ENCODE data around the gene SLC16A4.

- TF ChIP-seq ATF3 (CRISPR knock-in tag; conservative IDR thresholded peaks at IDR 0.05) (no peak), ZNF121 (CRISPR knock-in tag; IDR thresholded peaks at IDR 0.05) (no peak), CDX4 (CRISPR knock-in tag; IDR thresholded peaks at IDR 0.05; ENCODE audit: borderline replicate concordance) (no peak), USF2 (CRISPR knock-in tag; IDR thresholded peaks at IDR 0.05) (no peak)
- TF ChIP-seq, protein P1, sequence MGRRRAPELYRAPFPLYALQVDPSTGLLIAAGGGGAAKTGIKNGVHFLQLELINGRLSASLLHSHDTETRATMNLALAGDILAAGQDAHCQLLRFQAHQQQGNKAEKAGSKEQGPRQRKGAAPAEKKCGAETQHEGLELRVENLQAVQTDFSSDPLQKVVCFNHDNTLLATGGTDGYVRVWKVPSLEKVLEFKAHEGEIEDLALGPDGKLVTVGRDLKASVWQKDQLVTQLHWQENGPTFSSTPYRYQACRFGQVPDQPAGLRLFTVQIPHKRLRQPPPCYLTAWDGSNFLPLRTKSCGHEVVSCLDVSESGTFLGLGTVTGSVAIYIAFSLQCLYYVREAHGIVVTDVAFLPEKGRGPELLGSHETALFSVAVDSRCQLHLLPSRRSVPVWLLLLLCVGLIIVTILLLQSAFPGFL (CRISPR knock-in tag; IDR thresholded peaks at IDR 0.05; ENCODE audit: borderline replicate concordance) = no peak
- TF ChIP-seq, protein P2, sequence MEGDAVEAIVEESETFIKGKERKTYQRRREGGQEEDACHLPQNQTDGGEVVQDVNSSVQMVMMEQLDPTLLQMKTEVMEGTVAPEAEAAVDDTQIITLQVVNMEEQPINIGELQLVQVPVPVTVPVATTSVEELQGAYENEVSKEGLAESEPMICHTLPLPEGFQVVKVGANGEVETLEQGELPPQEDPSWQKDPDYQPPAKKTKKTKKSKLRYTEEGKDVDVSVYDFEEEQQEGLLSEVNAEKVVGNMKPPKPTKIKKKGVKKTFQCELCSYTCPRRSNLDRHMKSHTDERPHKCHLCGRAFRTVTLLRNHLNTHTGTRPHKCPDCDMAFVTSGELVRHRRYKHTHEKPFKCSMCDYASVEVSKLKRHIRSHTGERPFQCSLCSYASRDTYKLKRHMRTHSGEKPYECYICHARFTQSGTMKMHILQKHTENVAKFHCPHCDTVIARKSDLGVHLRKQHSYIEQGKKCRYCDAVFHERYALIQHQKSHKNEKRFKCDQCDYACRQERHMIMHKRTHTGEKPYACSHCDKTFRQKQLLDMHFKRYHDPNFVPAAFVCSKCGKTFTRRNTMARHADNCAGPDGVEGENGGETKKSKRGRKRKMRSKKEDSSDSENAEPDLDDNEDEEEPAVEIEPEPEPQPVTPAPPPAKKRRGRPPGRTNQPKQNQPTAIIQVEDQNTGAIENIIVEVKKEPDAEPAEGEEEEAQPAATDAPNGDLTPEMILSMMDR (IDR thresholded peaks at IDR 0.05) = no peak
These were observed 45.8 kb upstream of the SLC16A4 start for GRCh38 chr1:110436635-110437034.
